Measurements from ENCODE around the gene DBI.

DBI gene

GRCh38 chr2:119366649-119367471 lies at the start of gene DBI, which contains the start of gene C2orf76:
Gene DBI (plus strand): TSS chr2:119366977. CDS start chr2:119367052, 75 bp downstream.
Gene C2orf76 (minus strand): TSS chr2:119366834. CDS start chr2:119339959, 26,875 bp downstream.
- peak; percentile 82 for DNase-seq (ENCODE audit: low read depth)

- no peak for DNase-seq (ENCODE audit: low read depth)
Observed at GRCh38 chr2:119317554-119317953, 49.2 kb upstream of the DBI start.

GRCh38 chr2:119319593-119319992 lies 47.2 kb upstream of the DBI start:
- no peak for DNase-seq (ENCODE audit: low read depth)

GRCh38 chr2:119323459-119323858 lies 43.3 kb upstream of the DBI start:
- no peak for DNase-seq (ENCODE audit: low read depth)

- no peak for DNase-seq (ENCODE audit: low read depth)
Observed at GRCh38 chr2:119324685-119325270, 42.0 kb upstream of the DBI start.

GRCh38 chr2:119326938-119327337 lies 39.8 kb upstream of the DBI start:
- DNase-seq (ENCODE audit: low read depth) = no peak

GRCh38 chr2:119327431-119327830 lies 39.3 kb upstream of the DBI start:
- no peak for DNase-seq (ENCODE audit: low read depth)

GRCh38 chr2:119332953-119333352 lies 33.8 kb upstream of the DBI start:
- no peak for DNase-seq (ENCODE audit: low read depth)

- no peak for DNase-seq (ENCODE audit: low read depth)
Observed at GRCh38 chr2:119333360-119333759, 33.4 kb upstream of the DBI start.

GRCh38 chr2:119333833-119334232 lies 32.9 kb upstream of the DBI start:
- DNase-seq (ENCODE audit: low read depth) = no peak

GRCh38 chr2:119337749-119338148 lies 29.0 kb upstream of the DBI start:
- DNase-seq (ENCODE audit: low read depth) = no peak

GRCh38 chr2:119338272-119338671 lies 28.5 kb upstream of the DBI start:
- no peak for DNase-seq (ENCODE audit: low read depth)

- peak; percentile 6 for DNase-seq (ENCODE audit: low read depth)
Observed at GRCh38 chr2:119338826-119339561, 27.8 kb upstream of the DBI start.

- DNase-seq (ENCODE audit: low read depth) = no peak
Observed at GRCh38 chr2:119339562-119339923, 27.2 kb upstream of the DBI start.

GRCh38 chr2:119341684-119342083 lies 25.1 kb upstream of the DBI start:
- no peak for DNase-seq (ENCODE audit: low read depth)

- DNase-seq (ENCODE audit: low read depth) = no peak
Observed at GRCh38 chr2:119349289-119349688, 17.5 kb upstream of the DBI start.

- no peak for DNase-seq (ENCODE audit: low read depth)
Observed at GRCh38 chr2:119350311-119350998, 16.3 kb upstream of the DBI start.

GRCh38 chr2:119352357-119352756 lies 14.4 kb upstream of the DBI start:
- no peak for DNase-seq (ENCODE audit: low read depth)

- DNase-seq (ENCODE audit: low read depth) = no peak
Observed at GRCh38 chr2:119354860-119355259, 11.9 kb upstream of the DBI start.

GRCh38 chr2:119359774-119360173 lies 7.0 kb upstream of the DBI start:
- DNase-seq (ENCODE audit: low read depth) = no peak

- no peak for DNase-seq (ENCODE audit: low read depth)
Observed at GRCh38 chr2:119360423-119360966, 6.3 kb upstream of the DBI start.

- no peak for DNase-seq (ENCODE audit: low read depth)
Observed at GRCh38 chr2:119364798-119365197, 2.0 kb upstream of the DBI start.
